ENCODE data around the gene GREM2. TPM values are rescaled to one million over a fixed set of nuclear protein-coding genes. Genes with fewer than 3 reads are reported as not detected.

GREM2 gene
- total and polyA plus RNA-seq, 9 of the 15 experiments (the other 6 are each of a cell fraction or from before 2014, with no cell fraction given): 0.01 to 0.07 (median 0.05) TPM; not detected in 5

DNA sequence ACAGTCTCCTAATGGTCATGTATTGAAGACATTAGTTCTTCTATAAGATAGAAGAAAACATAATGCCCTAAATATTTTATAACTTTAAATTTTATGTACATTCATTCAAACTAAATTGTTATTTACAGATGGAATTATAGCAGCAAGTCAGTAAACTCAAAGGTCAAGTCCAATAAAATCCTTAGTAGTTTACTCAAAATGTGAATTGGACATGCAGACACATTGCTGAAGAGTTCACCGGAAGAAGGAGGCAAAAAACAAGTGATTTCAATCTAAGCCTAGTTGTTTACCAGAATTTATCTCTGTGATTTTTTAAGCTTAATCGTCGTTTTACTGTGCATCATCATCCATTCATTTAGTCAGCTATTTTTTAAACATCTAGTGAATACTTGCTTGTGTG is 149.7 kb downstream of the GREM2 start:
- BruUV-seq (replicated peaks): no TSS peak
- TF ChIP-seq DACH1 (IDR thresholded peaks at IDR 0.05; ENCODE audit: partially characterized antibody) (no peak), CEBPB (tag; IDR thresholded peaks at IDR 0.05) (no peak), GABPB1 (CRISPR knock-in tag; IDR thresholded peaks at IDR 0.05) (no peak), TCF3 (CRISPR knock-in tag; IDR thresholded peaks at IDR 0.05) (no peak), MYBL2 (IDR thresholded peaks at IDR 0.05; ENCODE audit: low read depth) (no peak), MYBL2 (CRISPR knock-in tag; IDR thresholded peaks at IDR 0.05; ENCODE audit: borderline replicate concordance) (no peak), SPI1 (IDR thresholded peaks at IDR 0.05; ENCODE audit: borderline replicate concordance, low read depth, low read length) (no peak), MTA2 (IDR thresholded peaks at IDR 0.05; ENCODE audit: low read depth) (no peak), NFYB (IDR thresholded peaks at IDR 0.05; ENCODE audit: extremely low read depth, insufficient read length) (no peak)
- TF ChIP-seq, protein P1, sequence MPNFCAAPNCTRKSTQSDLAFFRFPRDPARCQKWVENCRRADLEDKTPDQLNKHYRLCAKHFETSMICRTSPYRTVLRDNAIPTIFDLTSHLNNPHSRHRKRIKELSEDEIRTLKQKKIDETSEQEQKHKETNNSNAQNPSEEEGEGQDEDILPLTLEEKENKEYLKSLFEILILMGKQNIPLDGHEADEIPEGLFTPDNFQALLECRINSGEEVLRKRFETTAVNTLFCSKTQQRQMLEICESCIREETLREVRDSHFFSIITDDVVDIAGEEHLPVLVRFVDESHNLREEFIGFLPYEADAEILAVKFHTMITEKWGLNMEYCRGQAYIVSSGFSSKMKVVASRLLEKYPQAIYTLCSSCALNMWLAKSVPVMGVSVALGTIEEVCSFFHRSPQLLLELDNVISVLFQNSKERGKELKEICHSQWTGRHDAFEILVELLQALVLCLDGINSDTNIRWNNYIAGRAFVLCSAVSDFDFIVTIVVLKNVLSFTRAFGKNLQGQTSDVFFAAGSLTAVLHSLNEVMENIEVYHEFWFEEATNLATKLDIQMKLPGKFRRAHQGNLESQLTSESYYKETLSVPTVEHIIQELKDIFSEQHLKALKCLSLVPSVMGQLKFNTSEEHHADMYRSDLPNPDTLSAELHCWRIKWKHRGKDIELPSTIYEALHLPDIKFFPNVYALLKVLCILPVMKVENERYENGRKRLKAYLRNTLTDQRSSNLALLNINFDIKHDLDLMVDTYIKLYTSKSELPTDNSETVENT (CRISPR knock-in tag; IDR thresholded peaks at IDR 0.05): no peak
- TF ChIP-seq, protein P2, sequence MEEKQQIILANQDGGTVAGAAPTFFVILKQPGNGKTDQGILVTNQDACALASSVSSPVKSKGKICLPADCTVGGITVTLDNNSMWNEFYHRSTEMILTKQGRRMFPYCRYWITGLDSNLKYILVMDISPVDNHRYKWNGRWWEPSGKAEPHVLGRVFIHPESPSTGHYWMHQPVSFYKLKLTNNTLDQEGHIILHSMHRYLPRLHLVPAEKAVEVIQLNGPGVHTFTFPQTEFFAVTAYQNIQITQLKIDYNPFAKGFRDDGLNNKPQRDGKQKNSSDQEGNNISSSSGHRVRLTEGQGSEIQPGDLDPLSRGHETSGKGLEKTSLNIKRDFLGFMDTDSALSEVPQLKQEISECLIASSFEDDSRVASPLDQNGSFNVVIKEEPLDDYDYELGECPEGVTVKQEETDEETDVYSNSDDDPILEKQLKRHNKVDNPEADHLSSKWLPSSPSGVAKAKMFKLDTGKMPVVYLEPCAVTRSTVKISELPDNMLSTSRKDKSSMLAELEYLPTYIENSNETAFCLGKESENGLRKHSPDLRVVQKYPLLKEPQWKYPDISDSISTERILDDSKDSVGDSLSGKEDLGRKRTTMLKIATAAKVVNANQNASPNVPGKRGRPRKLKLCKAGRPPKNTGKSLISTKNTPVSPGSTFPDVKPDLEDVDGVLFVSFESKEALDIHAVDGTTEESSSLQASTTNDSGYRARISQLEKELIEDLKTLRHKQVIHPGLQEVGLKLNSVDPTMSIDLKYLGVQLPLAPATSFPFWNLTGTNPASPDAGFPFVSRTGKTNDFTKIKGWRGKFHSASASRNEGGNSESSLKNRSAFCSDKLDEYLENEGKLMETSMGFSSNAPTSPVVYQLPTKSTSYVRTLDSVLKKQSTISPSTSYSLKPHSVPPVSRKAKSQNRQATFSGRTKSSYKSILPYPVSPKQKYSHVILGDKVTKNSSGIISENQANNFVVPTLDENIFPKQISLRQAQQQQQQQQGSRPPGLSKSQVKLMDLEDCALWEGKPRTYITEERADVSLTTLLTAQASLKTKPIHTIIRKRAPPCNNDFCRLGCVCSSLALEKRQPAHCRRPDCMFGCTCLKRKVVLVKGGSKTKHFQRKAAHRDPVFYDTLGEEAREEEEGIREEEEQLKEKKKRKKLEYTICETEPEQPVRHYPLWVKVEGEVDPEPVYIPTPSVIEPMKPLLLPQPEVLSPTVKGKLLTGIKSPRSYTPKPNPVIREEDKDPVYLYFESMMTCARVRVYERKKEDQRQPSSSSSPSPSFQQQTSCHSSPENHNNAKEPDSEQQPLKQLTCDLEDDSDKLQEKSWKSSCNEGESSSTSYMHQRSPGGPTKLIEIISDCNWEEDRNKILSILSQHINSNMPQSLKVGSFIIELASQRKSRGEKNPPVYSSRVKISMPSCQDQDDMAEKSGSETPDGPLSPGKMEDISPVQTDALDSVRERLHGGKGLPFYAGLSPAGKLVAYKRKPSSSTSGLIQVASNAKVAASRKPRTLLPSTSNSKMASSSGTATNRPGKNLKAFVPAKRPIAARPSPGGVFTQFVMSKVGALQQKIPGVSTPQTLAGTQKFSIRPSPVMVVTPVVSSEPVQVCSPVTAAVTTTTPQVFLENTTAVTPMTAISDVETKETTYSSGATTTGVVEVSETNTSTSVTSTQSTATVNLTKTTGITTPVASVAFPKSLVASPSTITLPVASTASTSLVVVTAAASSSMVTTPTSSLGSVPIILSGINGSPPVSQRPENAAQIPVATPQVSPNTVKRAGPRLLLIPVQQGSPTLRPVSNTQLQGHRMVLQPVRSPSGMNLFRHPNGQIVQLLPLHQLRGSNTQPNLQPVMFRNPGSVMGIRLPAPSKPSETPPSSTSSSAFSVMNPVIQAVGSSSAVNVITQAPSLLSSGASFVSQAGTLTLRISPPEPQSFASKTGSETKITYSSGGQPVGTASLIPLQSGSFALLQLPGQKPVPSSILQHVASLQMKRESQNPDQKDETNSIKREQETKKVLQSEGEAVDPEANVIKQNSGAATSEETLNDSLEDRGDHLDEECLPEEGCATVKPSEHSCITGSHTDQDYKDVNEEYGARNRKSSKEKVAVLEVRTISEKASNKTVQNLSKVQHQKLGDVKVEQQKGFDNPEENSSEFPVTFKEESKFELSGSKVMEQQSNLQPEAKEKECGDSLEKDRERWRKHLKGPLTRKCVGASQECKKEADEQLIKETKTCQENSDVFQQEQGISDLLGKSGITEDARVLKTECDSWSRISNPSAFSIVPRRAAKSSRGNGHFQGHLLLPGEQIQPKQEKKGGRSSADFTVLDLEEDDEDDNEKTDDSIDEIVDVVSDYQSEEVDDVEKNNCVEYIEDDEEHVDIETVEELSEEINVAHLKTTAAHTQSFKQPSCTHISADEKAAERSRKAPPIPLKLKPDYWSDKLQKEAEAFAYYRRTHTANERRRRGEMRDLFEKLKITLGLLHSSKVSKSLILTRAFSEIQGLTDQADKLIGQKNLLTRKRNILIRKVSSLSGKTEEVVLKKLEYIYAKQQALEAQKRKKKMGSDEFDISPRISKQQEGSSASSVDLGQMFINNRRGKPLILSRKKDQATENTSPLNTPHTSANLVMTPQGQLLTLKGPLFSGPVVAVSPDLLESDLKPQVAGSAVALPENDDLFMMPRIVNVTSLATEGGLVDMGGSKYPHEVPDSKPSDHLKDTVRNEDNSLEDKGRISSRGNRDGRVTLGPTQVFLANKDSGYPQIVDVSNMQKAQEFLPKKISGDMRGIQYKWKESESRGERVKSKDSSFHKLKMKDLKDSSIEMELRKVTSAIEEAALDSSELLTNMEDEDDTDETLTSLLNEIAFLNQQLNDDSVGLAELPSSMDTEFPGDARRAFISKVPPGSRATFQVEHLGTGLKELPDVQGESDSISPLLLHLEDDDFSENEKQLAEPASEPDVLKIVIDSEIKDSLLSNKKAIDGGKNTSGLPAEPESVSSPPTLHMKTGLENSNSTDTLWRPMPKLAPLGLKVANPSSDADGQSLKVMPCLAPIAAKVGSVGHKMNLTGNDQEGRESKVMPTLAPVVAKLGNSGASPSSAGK (IDR thresholded peaks at IDR 0.05): no peak

More for the DNA sequence above, 149.7 kb downstream of the GREM2 start:
- Histone ChIP-seq H3K4me3 (no peak overlapping the region), H3K27ac (ENCODE audit: extremely low read depth, low read depth, low read length) (no peak overlapping the region), H3K9ac (ENCODE audit: insufficient read depth in 1 of 2, low read depth in 2 of 2, low read length in 2 of 2) (no peak overlapping the region), H4K20me1 (replicated peaks; ENCODE audit: control insufficient read depth, insufficient read depth, low read length) (no peaks in the 10 kb centered on the region), H3K36me3 (ENCODE audit: control insufficient read depth, insufficient read depth, low read length) (no peaks in the 10 kb centered on the region), H3K27me3 (ENCODE audit: control insufficient read depth in 2 of 2, insufficient read depth in 2 of 2, low read length in 2 of 2) (no peaks in the 10 kb centered on the region), H2AFZ (ENCODE audit: low read depth, low read length) (no peak overlapping the region), H3K9me1 (ENCODE audit: control insufficient read depth, insufficient read depth, low read length) (no peaks in the 10 kb centered on the region), H3K4me2 (ENCODE audit: insufficient read depth, low read length) (no peak overlapping the region), H3K9me3 (replicated peaks; ENCODE audit: control insufficient read depth, insufficient read depth, low read depth, low read length) (no peaks in the 10 kb centered on the region), H3K79me2 (ENCODE audit: control insufficient read depth, insufficient read depth, low read length) (no peaks in the 10 kb centered on the region), H3K4me1 (replicated peaks in 1 of 2; ENCODE audit: control insufficient read depth in 2 of 2, insufficient read depth in 2 of 2, low read length in 2 of 2) (no peaks in the 10 kb centered on the region)
- CTCF ChIA-PET (ENCODE audit: low intra/inter-chr PET ratio): no interaction called here
- POLR2A ChIA-PET: no interaction called here
- intact Hi-C loops (cut with micrococcal nuclease): no loop called here
- 10% methylated on average over 3 of the region's 3 CpGs for WGBS (ENCODE audit: insufficient coverage, low coverage, missing lambda C conversion rate)
- ATAC-seq (no peak), FAIRE-seq (no peak), DNase-seq (ENCODE audit: extremely low read depth in 1 of 4, low spot score in 3 of 4) (no peak)
- in situ Hi-C loops (cut with MboI): no loop called here

Data from K562 (cell line).